Type B pancreatic cell (in vitro differentiated cells): ENCODE measurements around the gene SLC25A41. TPM values are rescaled to one million over a fixed set of nuclear protein-coding genes. Genes with fewer than 3 reads are reported as not detected.

Experiments
- DNase-seq: peaks from one replicate; pipeline ENCODE4 v3.0.0; 2021; ENCODE audit warnings: mixed read lengths; ENCODE audit not compliant: unreplicated experiment; ENCODE audit errors: extremely low spot score
- H3K27ac Mint-ChIP-seq: 2 replicates; pipeline ENCODE4 v1.8.0; 2021; ENCODE audit warnings: mild to moderate bottlenecking, mixed read lengths
- H3K27me3 Mint-ChIP-seq: 2 replicates; pipeline ENCODE4 v1.8.0; 2021; ENCODE audit warnings: mixed read lengths
- H3K36me3 Mint-ChIP-seq: 2 replicates; pipeline ENCODE4 v1.8.0; 2021; ENCODE audit warnings: mixed read lengths
- H3K4me1 Mint-ChIP-seq: one replicate; pipeline ENCODE4 v1.8.0; 2021; ENCODE audit warnings: mixed read lengths; ENCODE audit not compliant: unreplicated experiment
- H3K4me3 Mint-ChIP-seq: 2 replicates; pipeline ENCODE4 v1.8.0; 2021; ENCODE audit warnings: mild to moderate bottlenecking, mixed read lengths
- H3K9me3 Mint-ChIP-seq: 2 replicates; pipeline ENCODE4 v1.8.0; 2021; ENCODE audit warnings: mixed read lengths
- total RNA-seq: library from RNA; stranded (reverse); gene quantifications from 2 replicates; pipeline ENCODE4 v1.2.1, GENCODE V29; 2021; ENCODE audit warnings: low replicate concordance
- TF ChIP-seq, protein P1 (sequence below): fragments of 200-600 bp; sonication (generic); conservative IDR thresholded peaks from 2 replicates; pipeline ENCODE4 v1.5.0; 2021; ENCODE audit warnings: antibody characterized with exemption, mild to moderate bottlenecking

SLC25A41 gene
- total RNA-seq, 1 donor from 2014 or later: 1.0 TPM

DNA sequence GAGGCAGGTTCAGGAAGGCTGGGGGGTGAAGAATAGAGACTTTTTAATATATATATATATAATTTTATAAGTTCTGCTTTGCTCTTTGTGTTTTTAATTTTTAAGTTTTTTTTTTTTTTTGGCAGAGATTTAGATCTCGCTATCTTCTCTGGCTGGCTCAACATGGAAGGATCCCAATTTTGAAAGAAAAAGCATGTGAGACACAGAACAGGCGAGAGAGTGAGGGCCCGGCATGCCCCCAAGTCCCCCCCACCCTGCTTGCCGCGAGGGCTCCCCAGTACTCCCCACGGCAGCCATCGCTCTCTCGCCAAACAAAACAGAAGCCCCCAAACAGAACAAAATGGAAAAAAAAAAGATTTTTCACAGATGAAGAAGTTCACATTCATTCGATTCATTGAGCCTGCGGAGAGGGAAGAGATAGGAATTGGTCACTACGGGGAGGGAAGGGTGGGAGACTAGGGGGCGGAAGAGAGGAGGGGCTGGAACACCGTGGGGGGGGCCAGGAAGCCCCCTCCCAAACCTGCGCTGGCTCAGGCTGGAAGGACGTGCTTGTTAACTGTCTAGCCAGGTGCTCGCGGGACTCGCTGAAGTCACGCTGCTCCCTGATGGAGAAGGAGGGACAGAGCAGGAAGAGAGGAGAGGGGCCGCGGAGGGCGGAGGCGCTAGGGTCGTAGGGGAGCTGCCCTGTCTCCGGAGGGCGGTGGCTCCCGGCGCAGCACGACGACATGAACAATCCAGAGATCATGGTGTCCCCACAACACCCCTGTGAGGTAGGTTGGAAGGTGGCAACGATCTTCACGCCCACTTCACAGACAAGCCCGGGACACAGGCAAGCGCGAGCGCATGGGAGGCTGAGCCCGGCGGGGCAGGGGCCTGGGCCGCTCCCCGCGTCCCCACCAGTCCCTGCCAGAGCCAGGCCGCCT, 19.6 kb downstream of the SLC25A41 start:
- Mint-ChIP-seq H3K4me3 (no peak overlapping the region), H3K36me3 (peaks cover 5% of the 10 kb centered on the region), H3K9me3 (no peaks in the 10 kb centered on the region), H3K4me1 (peaks cover 3% of the 10 kb centered on the region), H3K27ac (no peak overlapping the region), H3K27me3 (no peaks in the 10 kb centered on the region)
- TF ChIP-seq, protein P1, sequence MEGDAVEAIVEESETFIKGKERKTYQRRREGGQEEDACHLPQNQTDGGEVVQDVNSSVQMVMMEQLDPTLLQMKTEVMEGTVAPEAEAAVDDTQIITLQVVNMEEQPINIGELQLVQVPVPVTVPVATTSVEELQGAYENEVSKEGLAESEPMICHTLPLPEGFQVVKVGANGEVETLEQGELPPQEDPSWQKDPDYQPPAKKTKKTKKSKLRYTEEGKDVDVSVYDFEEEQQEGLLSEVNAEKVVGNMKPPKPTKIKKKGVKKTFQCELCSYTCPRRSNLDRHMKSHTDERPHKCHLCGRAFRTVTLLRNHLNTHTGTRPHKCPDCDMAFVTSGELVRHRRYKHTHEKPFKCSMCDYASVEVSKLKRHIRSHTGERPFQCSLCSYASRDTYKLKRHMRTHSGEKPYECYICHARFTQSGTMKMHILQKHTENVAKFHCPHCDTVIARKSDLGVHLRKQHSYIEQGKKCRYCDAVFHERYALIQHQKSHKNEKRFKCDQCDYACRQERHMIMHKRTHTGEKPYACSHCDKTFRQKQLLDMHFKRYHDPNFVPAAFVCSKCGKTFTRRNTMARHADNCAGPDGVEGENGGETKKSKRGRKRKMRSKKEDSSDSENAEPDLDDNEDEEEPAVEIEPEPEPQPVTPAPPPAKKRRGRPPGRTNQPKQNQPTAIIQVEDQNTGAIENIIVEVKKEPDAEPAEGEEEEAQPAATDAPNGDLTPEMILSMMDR: no peak
- DNase-seq: no peak

DNA sequence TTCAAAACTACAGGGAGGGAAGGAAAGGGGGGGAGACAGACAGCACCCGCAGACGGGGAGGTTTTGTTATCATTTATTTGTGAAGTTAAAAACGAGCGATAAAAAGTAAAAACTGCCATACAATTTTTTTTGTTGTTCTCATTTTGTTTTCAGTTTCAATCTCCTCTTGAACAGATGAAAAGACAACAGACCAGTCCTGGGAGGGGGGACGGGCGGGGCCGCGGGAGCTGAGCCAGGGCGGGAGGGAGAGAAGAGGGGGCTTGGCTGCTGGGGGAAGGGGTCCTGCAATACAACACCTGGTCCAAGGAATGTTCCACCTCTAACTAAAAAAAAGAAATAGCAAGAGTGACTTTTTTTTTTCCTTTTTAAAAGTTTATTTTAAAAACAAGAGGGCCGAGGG, 20.3 kb downstream of the SLC25A41 start:
- Mint-ChIP-seq H3K27ac (no peak overlapping the region), H3K4me1 (peaks cover 3% of the 10 kb centered on the region), H3K4me3 (no peak overlapping the region), H3K36me3 (peaks cover 5% of the 10 kb centered on the region), H3K27me3 (no peaks in the 10 kb centered on the region), H3K9me3 (no peaks in the 10 kb centered on the region)
- TF ChIP-seq, protein P1: no peak
- no peak for DNase-seq

- Mint-ChIP-seq H3K27ac (no peak overlapping the region), H3K27me3 (no peaks in the 10 kb centered on the region), H3K4me3 (no peak overlapping the region), H3K36me3 (peaks cover 5% of the 10 kb centered on the region), H3K9me3 (no peaks in the 10 kb centered on the region), H3K4me1 (peaks cover 3% of the 10 kb centered on the region)
- no peak for DNase-seq
- TF ChIP-seq, protein P1: peak; percentile 77
Measured at GRCh38 chr19:6412447-6413091, 21.0 kb downstream of the SLC25A41 start.

- no peak overlapping the region for H3K4me3 Mint-ChIP-seq
- H3K4me1 Mint-ChIP-seq: peaks cover 3% of the 10 kb centered on the region
- no peak overlapping the region for H3K27ac Mint-ChIP-seq
- H3K36me3 Mint-ChIP-seq: peaks cover 5% of the 10 kb centered on the region
- no peaks in the 10 kb centered on the region for H3K9me3 Mint-ChIP-seq
- TF ChIP-seq, protein P1: no peak
- no peak for DNase-seq
- no peaks in the 10 kb centered on the region for H3K27me3 Mint-ChIP-seq
Measured at GRCh38 chr19:6412061-6412446, 21.5 kb downstream of the SLC25A41 start.

- H3K9me3 Mint-ChIP-seq: no peaks in the 10 kb centered on the region
- H3K4me3 Mint-ChIP-seq: no peak overlapping the region
- H3K27me3 Mint-ChIP-seq: no peaks in the 10 kb centered on the region
- H3K36me3 Mint-ChIP-seq: peaks cover 5% of the 10 kb centered on the region
- H3K4me1 Mint-ChIP-seq: peaks cover 3% of the 10 kb centered on the region
- TF ChIP-seq, protein P1: no peak
- DNase-seq: no peak
- H3K27ac Mint-ChIP-seq: no peak overlapping the region
Measured at GRCh38 chr19:6409346-6409745, 24.2 kb downstream of the SLC25A41 start.
